GM20000 (cell line): ENCODE data around the gene KLHL17.

Experiments
- DNase-seq: peaks from one replicate; pipeline ENCODE4 v3.0.0; 2012; ENCODE audit warnings: low spot score
- CTCF ChIP-seq: IDR thresholded peaks from 2 replicates; pipeline ENCODE4 v1.5.1; 2012; ENCODE audit warnings: mild to moderate bottlenecking, control low read depth; ENCODE audit errors: extremely low read depth, missing control alignments

KLHL17 gene

GRCh38 chr1:930633-931138 is 29.7 kb upstream of the KLHL17 start:
- TF ChIP-seq CTCF, result no peak
- no peak for DNase-seq

- no peak for TF ChIP-seq CTCF
- DNase-seq, result no peak
These were observed 28.8 kb upstream of the KLHL17 start for GRCh38 chr1:931380-932172.

DNA sequence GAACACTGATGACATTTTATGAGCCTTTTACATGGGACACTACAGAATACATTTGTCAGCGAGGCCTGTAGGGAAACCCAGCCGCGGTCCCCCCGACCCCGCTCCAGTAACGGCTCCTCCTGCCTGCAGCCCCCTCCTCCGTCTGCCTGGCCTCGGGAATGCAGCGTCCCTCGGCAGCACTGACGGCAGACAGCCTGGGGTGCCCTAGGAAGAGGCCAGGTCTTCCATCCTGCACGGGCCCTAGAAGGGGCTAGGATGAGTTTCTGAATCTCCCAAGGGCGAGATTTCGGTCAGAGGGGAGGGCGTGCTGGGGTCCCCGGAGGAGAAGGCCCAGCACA is 28.2 kb upstream of the KLHL17 start:
- DNase-seq, result no peak
- TF ChIP-seq CTCF, result no peak

DNA sequence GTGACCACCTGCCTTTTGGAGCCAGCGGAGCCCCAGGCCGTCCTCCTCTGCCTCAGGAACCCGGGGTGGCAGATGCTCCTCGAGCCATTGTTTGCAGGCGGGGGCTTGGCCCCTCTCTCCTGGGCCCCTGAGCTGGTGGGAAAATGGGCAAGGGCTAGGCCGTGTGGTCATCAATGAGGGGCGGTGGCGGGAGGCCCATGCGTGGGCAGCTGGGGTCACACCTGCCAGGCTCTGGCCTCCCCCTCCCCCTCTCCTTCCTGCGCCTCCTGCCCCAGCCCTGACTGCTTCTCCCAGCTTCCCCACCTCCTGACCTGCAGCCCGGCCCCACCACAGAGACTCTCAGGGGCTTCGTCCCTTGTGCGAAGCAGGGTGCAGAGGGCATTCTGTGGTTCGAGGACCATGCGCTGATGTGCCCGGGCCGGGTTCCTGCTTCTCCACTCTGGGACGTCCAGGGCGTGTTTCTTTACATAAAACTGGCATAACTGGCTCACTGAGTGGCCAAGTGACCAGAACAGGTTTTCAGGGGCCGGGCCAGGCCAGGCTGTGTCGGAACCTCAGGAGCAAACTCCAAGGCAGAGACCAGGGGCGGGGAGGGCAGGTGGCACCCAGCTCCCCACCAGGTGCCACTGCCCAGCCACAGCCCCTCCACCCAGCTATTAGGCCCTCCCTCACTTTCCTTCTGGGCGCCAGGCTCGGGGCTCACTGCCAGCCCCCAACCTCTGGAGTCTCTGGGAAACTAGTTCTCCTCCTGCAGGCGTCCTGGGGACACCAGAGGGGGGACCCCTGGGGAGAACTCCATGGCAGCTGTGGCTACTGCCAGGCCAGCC is 27.4 kb upstream of the KLHL17 start:
- DNase-seq, result no peak
- no peak for TF ChIP-seq CTCF

DNA sequence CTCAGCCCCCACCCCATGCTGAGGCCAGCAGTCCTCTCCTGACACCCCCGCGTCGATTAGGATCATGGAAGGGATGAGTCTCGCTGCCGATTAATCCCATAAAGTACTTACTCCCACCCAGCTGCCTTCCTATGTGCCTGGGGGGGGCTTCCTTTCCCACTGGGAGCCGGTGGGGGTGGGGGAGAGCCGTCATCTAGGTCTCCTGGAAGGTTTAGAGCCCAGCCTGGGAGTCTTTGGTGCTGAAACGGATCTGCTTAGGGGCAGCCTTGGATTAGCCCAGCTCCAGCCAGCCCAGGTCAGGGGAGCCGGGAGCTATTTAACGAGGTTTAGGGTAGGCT is 26.8 kb upstream of the KLHL17 start:
- no peak for TF ChIP-seq CTCF
- no peak for DNase-seq

DNA sequence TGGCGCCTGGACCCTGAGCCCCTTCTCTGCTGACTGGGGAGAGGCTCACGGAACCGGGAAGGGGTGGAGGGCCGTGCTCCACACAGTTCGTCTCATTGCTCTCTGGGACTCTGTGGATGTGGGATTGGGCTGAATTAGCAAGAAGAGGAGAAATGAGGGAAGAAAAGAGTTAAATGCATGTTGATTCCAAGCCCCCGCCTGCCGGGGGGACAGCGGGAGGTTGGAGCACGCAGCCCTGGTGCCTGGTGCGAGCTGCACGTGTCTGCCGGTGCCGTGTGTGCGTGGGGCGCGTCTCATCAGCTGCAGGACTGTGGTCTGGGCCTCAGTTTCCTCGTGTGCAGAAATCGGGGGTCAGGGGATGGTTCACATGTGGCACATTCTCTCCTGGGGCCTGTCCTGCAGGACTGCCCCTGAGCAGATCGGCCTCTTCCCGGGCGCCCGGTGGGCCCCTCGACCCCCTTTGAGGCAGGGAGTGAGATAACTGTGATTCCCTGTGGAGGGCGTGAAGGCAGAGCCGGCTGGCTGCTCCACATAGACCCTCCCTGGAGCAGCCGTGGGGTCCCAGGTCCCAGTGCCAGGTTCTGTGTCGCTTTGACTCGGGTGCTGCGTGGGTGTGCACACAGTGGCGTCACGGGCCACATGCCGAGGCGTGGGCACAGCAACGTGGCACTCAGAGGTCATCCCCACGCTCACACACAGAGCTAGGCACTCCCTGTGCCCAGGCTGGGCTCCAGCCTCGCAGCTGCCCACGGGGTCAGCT is 25.2 kb upstream of the KLHL17 start:
- no peak for DNase-seq
- no peak for TF ChIP-seq CTCF
